ENCODE data around the gene MOV10L1. TPM values are rescaled to one million over a fixed set of nuclear protein-coding genes. Genes with fewer than 3 reads are reported as not detected.

The MOV10L1 gene
- total and polyA plus RNA-seq, 2 experiments from 2014 or later: 0.73 to 1.8 TPM

DNA sequence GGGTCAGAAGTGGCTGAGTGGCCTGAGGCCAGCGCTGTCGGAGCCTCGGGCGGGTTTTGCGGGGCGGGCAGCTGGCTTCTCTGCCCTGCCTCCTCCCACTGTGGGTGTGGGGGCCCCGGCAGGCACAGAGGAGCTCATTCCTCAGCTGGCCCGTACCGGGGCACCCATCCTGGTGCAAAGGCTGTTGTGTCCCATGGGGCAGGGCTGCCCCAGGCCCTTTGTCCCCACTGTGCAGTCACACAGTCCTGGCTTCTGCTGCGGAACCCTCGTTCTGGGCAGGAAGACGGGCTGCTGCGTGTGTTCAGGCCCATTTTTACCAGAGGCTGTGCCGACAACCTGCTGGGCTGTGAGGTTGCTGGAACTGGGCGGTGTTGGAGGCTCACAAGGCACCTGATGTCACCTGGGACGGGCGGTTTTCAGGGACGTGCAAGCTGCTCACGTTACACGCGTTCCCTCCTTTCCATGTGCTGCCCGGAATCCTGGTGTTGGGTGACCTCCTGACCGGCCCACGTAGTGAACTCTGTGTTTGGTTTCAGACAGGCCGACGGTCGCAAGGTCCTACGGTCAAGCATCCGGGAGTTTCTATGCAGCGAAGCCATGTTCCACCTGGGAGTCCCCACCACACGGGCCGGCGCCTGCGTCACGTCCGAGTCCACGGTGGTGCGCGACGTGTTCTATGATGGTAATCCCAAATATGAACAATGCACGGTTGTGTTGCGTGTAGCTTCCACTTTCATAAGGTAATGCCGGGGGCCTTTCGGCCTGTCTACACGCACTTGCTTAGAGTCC is 116.2 kb downstream of the MOV10L1 start:
- Histone ChIP-seq H3K9me2 (ENCODE audit: insufficient read depth) (no peaks in the 10 kb centered on the region), H3K27ac (ENCODE audit: low read depth) (no peak overlapping the region), H3K27me3 (ENCODE audit: insufficient read depth) (peaks cover 9% of the 10 kb centered on the region; the same call in 1 of the 2 replicates), H4K20me1 (replicated peaks; ENCODE audit: insufficient read depth) (peaks cover 9% of the 10 kb centered on the region), H3K4me1 (ENCODE audit: insufficient read depth) (peaks cover 8% of the 10 kb centered on the region; the same call in 1 of the 2 replicates), H3K79me2 (replicated peaks; ENCODE audit: insufficient read depth) (peaks cover 21% of the 10 kb centered on the region), H3K36me3 (ENCODE audit: insufficient read depth) (peaks cover 1% of the 10 kb centered on the region; the same call in 1 of the 2 replicates), H3K4me2 (no peak overlapping the region), H3K4me3 (no peak overlapping the region), H3F3A (replicated peaks; ENCODE audit: low read depth) (peaks cover 5% of the 10 kb centered on the region; the same call in 1 of the 2 replicates), H2AFZ (no peak overlapping the region)
- no peak overlapping the region for H3K4me3 Mint-ChIP-seq
- peaks cover 10% of the 10 kb centered on the region for H3K4me1 Mint-ChIP-seq
- no peak for ATAC-seq
- no peak for TF ChIP-seq JUNB (IDR thresholded peaks at IDR 0.05; ENCODE audit: unreplicated experiment)
- TF ChIP-seq ZNF331 (CRISPR knock-in tag; IDR thresholded peaks at IDR 0.05; ENCODE audit: low read depth): no peak
- no peak for TF ChIP-seq POLR2AphosphoS5 (IDR thresholded peaks at IDR 0.05; ENCODE audit: low read depth)
- no peak for TF ChIP-seq STAT1 (IDR thresholded peaks at IDR 0.05; ENCODE audit: unreplicated experiment)
- TF ChIP-seq, protein P1, sequence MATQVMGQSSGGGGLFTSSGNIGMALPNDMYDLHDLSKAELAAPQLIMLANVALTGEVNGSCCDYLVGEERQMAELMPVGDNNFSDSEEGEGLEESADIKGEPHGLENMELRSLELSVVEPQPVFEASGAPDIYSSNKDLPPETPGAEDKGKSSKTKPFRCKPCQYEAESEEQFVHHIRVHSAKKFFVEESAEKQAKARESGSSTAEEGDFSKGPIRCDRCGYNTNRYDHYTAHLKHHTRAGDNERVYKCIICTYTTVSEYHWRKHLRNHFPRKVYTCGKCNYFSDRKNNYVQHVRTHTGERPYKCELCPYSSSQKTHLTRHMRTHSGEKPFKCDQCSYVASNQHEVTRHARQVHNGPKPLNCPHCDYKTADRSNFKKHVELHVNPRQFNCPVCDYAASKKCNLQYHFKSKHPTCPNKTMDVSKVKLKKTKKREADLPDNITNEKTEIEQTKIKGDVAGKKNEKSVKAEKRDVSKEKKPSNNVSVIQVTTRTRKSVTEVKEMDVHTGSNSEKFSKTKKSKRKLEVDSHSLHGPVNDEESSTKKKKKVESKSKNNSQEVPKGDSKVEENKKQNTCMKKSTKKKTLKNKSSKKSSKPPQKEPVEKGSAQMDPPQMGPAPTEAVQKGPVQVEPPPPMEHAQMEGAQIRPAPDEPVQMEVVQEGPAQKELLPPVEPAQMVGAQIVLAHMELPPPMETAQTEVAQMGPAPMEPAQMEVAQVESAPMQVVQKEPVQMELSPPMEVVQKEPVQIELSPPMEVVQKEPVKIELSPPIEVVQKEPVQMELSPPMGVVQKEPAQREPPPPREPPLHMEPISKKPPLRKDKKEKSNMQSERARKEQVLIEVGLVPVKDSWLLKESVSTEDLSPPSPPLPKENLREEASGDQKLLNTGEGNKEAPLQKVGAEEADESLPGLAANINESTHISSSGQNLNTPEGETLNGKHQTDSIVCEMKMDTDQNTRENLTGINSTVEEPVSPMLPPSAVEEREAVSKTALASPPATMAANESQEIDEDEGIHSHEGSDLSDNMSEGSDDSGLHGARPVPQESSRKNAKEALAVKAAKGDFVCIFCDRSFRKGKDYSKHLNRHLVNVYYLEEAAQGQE (IDR thresholded peaks at IDR 0.05; ENCODE audit: unreplicated experiment): no peak
- TF ChIP-seq EZH2phosphoT487 (IDR thresholded peaks at IDR 0.05; ENCODE audit: unreplicated experiment): no peak
- no peak for TF ChIP-seq CREB1 (CRISPR knock-in tag; IDR thresholded peaks at IDR 0.05; ENCODE audit: low read depth)
- no peak for TF ChIP-seq NANOG (IDR thresholded peaks at IDR 0.05; ENCODE audit: borderline replicate concordance)
- TF ChIP-seq, protein P2, sequence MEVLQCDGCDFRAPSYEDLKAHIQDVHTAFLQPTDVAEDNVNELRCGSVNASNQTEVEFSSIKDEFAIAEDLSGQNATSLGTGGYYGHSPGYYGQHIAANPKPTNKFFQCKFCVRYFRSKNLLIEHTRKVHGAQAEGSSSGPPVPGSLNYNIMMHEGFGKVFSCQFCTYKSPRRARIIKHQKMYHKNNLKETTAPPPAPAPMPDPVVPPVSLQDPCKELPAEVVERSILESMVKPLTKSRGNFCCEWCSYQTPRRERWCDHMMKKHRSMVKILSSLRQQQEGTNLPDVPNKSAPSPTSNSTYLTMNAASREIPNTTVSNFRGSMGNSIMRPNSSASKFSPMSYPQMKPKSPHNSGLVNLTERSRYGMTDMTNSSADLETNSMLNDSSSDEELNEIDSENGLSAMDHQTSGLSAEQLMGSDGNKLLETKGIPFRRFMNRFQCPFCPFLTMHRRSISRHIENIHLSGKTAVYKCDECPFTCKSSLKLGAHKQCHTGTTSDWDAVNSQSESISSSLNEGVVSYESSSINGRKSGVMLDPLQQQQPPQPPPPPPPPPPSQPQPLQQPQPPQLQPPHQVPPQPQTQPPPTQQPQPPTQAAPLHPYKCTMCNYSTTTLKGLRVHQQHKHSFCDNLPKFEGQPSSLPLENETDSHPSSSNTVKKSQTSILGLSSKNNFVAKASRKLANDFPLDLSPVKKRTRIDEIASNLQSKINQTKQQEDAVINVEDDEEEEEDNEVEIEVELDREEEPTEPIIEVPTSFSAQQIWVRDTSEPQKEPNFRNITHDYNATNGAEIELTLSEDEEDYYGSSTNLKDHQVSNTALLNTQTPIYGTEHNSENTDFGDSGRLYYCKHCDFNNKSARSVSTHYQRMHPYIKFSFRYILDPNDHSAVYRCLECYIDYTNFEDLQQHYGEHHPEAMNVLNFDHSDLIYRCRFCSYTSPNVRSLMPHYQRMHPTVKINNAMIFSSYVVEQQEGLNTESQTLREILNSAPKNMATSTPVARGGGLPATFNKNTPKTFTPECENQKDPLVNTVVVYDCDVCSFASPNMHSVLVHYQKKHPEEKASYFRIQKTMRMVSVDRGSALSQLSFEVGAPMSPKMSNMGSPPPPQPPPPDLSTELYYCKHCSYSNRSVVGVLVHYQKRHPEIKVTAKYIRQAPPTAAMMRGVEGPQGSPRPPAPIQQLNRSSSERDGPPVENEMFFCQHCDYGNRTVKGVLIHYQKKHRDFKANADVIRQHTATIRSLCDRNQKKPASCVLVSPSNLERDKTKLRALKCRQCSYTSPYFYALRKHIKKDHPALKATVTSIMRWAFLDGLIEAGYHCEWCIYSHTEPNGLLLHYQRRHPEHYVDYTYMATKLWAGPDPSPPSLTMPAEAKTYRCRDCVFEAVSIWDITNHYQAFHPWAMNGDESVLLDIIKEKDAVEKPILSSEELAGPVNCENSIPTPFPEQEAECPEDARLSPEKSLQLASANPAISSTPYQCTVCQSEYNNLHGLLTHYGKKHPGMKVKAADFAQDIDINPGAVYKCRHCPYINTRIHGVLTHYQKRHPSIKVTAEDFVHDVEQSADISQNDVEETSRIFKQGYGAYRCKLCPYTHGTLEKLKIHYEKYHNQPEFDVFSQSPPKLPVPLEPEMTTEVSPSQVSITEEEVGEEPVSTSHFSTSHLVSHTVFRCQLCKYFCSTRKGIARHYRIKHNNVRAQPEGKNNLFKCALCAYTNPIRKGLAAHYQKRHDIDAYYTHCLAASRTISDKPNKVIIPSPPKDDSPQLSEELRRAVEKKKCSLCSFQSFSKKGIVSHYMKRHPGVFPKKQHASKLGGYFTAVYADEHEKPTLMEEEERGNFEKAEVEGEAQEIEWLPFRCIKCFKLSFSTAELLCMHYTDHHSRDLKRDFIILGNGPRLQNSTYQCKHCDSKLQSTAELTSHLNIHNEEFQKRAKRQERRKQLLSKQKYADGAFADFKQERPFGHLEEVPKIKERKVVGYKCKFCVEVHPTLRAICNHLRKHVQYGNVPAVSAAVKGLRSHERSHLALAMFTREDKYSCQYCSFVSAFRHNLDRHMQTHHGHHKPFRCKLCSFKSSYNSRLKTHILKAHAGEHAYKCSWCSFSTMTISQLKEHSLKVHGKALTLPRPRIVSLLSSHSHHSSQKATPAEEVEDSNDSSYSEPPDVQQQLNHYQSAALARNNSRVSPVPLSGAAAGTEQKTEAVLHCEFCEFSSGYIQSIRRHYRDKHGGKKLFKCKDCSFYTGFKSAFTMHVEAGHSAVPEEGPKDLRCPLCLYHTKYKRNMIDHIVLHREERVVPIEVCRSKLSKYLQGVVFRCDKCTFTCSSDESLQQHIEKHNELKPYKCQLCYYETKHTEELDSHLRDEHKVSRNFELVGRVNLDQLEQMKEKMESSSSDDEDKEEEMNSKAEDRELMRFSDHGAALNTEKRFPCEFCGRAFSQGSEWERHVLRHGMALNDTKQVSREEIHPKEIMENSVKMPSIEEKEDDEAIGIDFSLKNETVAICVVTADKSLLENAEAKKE (CRISPR knock-in tag; IDR thresholded peaks at IDR 0.05): no peak
- TF ChIP-seq, protein P3, sequence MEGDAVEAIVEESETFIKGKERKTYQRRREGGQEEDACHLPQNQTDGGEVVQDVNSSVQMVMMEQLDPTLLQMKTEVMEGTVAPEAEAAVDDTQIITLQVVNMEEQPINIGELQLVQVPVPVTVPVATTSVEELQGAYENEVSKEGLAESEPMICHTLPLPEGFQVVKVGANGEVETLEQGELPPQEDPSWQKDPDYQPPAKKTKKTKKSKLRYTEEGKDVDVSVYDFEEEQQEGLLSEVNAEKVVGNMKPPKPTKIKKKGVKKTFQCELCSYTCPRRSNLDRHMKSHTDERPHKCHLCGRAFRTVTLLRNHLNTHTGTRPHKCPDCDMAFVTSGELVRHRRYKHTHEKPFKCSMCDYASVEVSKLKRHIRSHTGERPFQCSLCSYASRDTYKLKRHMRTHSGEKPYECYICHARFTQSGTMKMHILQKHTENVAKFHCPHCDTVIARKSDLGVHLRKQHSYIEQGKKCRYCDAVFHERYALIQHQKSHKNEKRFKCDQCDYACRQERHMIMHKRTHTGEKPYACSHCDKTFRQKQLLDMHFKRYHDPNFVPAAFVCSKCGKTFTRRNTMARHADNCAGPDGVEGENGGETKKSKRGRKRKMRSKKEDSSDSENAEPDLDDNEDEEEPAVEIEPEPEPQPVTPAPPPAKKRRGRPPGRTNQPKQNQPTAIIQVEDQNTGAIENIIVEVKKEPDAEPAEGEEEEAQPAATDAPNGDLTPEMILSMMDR (conservative IDR thresholded peaks at IDR 0.05; ENCODE audit: low read depth in 2 of 2): no peak
- TF ChIP-seq, protein P4, sequence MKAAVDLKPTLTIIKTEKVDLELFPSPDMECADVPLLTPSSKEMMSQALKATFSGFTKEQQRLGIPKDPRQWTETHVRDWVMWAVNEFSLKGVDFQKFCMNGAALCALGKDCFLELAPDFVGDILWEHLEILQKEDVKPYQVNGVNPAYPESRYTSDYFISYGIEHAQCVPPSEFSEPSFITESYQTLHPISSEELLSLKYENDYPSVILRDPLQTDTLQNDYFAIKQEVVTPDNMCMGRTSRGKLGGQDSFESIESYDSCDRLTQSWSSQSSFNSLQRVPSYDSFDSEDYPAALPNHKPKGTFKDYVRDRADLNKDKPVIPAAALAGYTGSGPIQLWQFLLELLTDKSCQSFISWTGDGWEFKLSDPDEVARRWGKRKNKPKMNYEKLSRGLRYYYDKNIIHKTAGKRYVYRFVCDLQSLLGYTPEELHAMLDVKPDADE (IDR thresholded peaks at IDR 0.05): no peak
- no peak for TF ChIP-seq EZH2 (IDR thresholded peaks at IDR 0.05; ENCODE audit: low read depth, unreplicated experiment)
- no peak for TF ChIP-seq ZNF114 (CRISPR knock-in tag; IDR thresholded peaks at IDR 0.05)
- H3K27me3 Mint-ChIP-seq (ENCODE audit: insufficient read depth, low read depth, poor library complexity): peaks cover 15% of the 10 kb centered on the region
- no peak for DNase-seq (ENCODE audit: low spot score)
- peaks cover 6% of the 10 kb centered on the region; the same call in 2 of the 3 replicates for H3K9me3 Mint-ChIP-seq
- no peak overlapping the region for H3K27ac Mint-ChIP-seq
- H3K36me3 Mint-ChIP-seq (ENCODE audit: low read depth): peaks cover 38% of the 10 kb centered on the region

Measured in GM23338 (cell line).